GM19455 (cell line): ENCODE measurements around the gene MON2.
A peak's percentile ranks its signal among the peaks of the same experiment; 100 is the strongest.
"Not testable (repeated sequence)": the region's sequence is repeated elsewhere in the genome, so short reads cannot be mapped to it uniquely, and the experiment has no call there.

Experiments used
- ATAC-seq: cut with Tn5 transposase; IDR thresholded peaks from one replicate; pipeline ENCODE4 v1.9.1; 2021; ENCODE audit not compliant: unreplicated experiment

MON2 gene, protein sequence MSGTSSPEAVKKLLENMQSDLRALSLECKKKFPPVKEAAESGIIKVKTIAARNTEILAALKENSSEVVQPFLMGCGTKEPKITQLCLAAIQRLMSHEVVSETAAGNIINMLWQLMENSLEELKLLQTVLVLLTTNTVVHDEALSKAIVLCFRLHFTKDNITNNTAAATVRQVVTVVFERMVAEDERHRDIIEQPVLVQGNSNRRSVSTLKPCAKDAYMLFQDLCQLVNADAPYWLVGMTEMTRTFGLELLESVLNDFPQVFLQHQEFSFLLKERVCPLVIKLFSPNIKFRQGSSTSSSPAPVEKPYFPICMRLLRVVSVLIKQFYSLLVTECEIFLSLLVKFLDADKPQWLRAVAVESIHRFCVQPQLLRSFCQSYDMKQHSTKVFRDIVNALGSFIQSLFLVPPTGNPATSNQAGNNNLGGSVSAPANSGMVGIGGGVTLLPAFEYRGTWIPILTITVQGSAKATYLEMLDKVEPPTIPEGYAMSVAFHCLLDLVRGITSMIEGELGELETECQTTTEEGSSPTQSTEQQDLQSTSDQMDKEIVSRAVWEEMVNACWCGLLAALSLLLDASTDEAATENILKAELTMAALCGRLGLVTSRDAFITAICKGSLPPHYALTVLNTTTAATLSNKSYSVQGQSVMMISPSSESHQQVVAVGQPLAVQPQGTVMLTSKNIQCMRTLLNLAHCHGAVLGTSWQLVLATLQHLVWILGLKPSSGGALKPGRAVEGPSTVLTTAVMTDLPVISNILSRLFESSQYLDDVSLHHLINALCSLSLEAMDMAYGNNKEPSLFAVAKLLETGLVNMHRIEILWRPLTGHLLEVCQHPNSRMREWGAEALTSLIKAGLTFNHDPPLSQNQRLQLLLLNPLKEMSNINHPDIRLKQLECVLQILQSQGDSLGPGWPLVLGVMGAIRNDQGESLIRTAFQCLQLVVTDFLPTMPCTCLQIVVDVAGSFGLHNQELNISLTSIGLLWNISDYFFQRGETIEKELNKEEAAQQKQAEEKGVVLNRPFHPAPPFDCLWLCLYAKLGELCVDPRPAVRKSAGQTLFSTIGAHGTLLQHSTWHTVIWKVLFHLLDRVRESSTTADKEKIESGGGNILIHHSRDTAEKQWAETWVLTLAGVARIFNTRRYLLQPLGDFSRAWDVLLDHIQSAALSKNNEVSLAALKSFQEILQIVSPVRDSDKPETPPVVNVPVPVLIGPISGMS (N-terminal part only)

DNA sequence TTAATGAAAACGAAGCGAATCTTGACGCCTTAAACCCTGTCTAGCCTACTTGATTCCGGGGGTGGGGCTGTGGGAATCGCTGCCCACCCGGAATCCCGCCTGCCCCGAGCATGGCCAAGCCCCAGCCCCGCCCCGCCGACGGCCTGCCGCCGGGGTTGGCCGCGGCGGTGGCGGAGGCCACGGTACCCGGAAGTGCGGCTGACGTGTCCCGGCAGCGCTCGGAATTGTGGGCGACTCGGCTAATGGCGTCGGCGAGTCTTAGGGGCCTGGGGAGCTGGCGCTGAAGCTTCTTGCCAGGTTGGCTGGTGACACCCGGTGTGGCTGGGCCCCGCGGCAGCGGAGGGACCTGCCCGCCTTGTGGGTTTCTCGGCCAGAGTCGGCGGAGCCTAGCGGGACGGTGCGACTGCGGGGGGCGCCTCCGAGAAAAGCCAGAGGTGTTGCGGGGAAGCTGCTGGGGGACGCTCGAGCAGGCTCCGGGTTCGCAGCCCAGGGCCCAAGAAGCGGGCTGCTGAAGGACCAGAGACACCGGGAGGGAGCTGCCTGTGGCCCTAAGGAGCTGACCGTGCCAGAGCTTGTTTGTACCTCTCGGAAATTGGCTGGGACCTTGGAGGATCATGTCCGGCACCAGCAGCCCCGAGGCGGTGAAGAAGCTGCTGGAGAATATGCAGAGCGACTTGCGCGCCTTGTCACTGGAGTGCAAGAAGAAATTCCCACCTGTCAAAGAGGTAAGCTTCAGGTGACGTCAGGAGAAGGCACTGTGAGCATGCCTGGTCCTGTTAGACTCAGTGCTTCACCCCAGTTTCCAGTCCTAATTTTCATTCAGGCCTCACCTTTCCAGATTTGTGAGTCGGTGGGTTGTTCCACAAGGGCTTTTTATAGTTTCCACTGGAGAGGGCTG, at the start of gene MON2:
Gene MON2 (plus strand): TSS at position 233 of the 898 bp plus-strand sequence. CDS start 382 bp downstream, at position 615.
- peak; percentile 97 for ATAC-seq

- no peak for ATAC-seq
These were observed 40.5 kb upstream of the MON2 start for GRCh38 chr12:62426089-62426488.

DNA sequence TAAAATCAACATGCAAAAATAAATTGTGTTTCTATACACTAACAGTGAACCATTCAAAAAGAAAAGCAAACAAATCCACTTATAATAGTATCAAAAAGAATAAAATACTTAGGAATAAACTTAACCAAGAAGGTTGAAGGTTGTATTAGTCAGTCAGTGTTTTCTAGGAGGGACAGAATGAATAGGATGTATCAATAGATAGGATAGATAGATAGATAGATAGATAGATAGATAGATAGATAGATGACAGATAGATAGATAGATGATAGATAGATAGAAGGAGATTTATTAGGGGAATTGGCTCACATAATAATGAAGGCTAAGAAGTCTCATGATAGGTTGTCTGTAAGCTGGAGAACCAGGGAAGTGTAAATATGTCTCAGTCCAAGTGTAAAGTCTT, 37.2 kb upstream of the MON2 start:
- ATAC-seq: no peak

GRCh38 chr12:62434494-62435302, 31.9 kb upstream of the MON2 start:
- no peak for ATAC-seq

GRCh38 chr12:62435303-62436163, 31.1 kb upstream of the MON2 start:
- ATAC-seq: peak; percentile 77

- no peak for ATAC-seq
These were observed 30.5 kb upstream of the MON2 start for GRCh38 chr12:62436164-62436503.

DNA sequence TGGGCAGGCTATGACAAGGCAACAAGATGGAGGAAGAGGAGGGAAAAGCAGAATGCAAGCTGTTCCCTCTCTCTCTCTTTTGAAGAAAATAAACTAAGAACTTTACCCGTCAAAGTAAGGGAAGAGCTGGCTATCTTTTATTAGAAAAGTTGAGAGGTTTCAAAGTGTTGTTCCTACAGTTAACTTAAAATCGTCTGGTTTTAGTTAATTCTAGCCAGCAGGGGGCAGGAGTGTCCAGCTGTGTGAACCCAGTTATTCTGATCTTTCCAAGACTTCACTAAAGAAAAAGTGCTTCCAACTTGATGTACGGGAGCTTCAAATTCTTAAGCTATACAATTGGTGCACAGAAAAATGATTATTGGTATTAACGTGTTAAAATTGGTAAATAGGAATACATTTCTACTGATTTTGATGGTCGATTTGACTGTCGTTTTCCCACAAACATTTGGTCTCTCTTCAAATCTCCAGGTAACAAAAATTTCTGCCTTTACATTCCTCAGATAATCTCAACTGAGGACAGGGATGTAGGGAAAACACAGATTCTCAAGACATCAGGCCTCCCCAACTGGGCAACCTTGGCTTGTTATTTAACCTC, 28.4 kb upstream of the MON2 start:
- no peak for ATAC-seq

- ATAC-seq: no peak
These were observed 19.7 kb upstream of the MON2 start for GRCh38 chr12:62446754-62447452.

DNA sequence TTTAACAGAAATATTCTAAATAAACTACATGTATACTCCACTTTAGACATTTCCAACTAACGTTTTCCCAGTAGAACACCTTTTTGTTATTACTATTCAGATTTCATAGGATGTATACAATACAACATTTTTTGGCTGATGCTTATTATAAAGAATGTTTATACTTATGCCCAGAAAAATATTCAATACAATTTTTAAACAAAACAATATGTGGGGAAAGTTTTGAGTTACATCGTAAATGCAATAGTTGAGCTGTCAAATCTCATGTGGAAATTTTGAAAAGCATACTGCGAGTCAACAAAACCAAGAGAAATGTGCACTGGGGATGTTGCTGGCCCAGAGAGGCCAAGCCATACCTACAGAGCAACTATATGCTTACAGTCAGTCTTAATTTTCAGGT, 18.2 kb upstream of the MON2 start:
- ATAC-seq: no peak

DNA sequence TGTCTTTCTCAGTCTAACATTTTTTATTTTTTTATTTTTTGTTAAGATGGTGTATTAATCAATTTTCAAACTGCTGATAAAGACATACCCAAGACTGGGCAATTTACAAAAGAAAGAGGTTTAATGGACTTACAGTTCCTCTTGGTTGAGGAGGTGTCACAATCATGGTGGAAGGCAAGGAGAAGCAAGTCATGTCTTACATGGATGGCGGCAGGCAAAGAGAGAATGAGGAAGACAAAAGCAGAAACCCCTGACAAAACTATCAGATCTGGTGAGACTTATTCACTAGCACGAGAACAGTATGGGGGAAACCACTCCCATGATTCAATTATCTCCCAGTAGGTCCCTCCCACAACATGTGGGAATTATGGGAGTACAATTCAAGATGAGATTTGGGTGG, 11.2 kb upstream of the MON2 start:
- ATAC-seq: not testable (repeated sequence)

- no peak for ATAC-seq
These were observed 8.0 kb upstream of the MON2 start for GRCh38 chr12:62458626-62459025.

DNA sequence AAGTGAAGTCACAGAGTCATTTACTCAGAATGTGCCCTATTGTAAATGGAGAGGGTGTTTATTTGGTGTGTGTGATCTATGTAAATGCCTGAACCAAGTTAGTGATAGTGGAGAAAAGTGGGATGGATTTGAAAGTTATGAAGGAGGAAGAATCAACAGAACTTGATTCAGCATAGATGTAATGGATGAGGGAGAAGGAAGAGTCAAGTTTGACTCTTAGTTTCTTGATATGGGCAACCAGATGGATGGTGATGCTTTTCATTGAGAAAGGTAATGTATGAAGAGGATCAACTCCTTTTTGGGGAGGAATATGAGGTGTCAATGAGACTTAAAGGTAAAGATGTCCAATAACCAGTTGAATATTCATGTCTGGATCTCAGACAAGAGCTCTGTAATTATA, 6.7 kb upstream of the MON2 start:
- ATAC-seq: no peak

DNA sequence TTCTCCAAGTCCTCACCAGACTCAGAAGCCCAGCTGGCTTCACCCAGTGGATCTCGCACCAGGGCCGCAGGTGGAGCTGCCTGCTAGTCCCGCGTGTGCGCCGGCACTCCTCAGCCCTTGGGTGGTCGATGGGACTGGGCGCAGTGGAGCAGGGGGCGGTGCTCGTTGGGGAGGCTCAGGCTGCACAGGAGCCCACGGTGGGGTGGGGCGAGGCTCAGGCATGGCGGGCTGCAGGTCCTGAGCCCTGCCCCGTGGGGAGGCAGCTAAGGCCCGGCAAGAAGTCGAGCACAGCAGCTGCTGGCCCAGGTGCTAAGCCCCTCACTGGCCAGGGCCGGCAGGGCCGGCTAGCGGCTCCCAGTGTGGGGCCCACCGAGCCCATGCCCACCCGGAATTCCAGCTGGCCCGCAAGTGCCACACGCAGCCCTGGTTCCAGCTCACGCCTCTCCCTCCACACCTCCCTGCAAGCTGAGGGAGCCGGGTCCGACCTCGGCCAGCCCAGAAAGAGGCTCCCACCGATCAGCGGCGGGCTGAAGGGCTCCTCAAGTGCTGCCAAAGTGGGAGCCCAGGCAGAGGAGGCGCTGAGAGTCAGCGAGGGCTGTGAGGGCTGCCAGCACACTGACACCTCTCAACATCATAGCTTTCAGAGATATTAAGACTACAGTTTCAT, 5.3 kb upstream of the MON2 start:
- ATAC-seq: not testable (repeated sequence)

- not testable (repeated sequence) for ATAC-seq
These were observed 3.4 kb upstream of the MON2 start for GRCh38 chr12:62463252-62463651.

GRCh38 chr12:62466018-62466593, 520 bp upstream of the MON2 start:
- peak; percentile 23 for ATAC-seq

GRCh38 chr12:62468397-62468796, 1.8 kb downstream of the MON2 start:
- ATAC-seq: no peak

- ATAC-seq: no peak
These were observed 2.3 kb downstream of the MON2 start for GRCh38 chr12:62468935-62469334.
